ENCODE measurements around the gene SERPINB10.

DNA sequence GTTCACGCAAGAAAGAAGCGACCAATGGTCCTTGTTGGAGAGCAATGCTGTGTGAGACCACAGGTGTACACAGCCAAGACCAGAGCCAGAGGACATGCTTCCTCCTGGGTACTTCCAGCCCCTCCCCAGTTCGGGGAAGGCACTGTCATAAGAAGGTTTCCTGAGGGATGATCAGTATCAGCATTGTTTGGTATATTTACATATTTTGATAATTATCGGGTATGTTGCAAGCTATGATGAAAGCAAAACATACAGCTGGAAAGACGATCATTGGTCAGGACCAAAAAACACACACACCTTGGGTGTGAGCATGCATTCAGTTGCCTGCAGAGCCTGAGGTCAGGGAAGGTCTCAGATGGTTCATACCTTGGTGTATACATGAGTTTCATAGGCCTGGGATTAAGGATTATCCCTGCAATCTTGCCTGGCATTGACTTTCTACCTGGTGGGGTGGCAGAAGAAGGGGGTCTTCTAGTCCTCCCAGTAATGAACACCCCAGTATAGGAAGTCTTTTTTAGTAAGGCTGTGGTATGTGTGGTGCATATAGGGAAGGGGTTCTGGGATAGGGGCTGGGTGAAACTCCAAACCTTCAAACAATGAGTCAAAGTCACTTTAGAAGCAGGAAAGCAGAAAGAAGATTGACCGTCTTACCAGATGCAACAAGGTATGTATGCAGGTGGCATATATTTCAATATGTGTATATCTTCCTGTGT is 17.4 kb upstream of the SERPINB10 start:
- TF ChIP-seq POLR2A (IDR thresholded peaks at IDR 0.05): no peak
- TF ChIP-seq, protein P1, sequence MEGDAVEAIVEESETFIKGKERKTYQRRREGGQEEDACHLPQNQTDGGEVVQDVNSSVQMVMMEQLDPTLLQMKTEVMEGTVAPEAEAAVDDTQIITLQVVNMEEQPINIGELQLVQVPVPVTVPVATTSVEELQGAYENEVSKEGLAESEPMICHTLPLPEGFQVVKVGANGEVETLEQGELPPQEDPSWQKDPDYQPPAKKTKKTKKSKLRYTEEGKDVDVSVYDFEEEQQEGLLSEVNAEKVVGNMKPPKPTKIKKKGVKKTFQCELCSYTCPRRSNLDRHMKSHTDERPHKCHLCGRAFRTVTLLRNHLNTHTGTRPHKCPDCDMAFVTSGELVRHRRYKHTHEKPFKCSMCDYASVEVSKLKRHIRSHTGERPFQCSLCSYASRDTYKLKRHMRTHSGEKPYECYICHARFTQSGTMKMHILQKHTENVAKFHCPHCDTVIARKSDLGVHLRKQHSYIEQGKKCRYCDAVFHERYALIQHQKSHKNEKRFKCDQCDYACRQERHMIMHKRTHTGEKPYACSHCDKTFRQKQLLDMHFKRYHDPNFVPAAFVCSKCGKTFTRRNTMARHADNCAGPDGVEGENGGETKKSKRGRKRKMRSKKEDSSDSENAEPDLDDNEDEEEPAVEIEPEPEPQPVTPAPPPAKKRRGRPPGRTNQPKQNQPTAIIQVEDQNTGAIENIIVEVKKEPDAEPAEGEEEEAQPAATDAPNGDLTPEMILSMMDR (IDR thresholded peaks at IDR 0.05): no peak
